Sigmoid colon (tissue), 7 donors: ENCODE data around the gene TOX3. TPM values are rescaled to one million over a fixed set of nuclear protein-coding genes. Genes with fewer than 3 reads are reported as not detected.

Experiments used
- DNase-seq: peaks from one replicate; pipeline ENCODE4 v3.0.0-alpha.2; 2019
- H3K27ac ChIP-seq, 4 donors: fragments of 200-600 bp; sonication (generic); one replicate each; pipeline ENCODE4 v1.5.1; 2016 to 2019; ENCODE audit warnings: mild to moderate bottlenecking in 1 of 4
- H3K27me3 ChIP-seq, 3 donors: fragments of 200-600 bp; sonication (generic); one replicate each; pipeline ENCODE4 v1.5.1; 2019; ENCODE audit warnings: mild to moderate bottlenecking in 1 of 3
- H3K36me3 ChIP-seq, 4 donors: fragments of 200-600 bp; sonication (generic); one replicate each; pipeline ENCODE4 v1.5.1; 2016 to 2019
- H3K4me1 ChIP-seq, 4 donors: fragments of 200-600 bp; sonication (generic); one replicate each; pipeline ENCODE4 v1.5.1; 2017 to 2019
- H3K4me3 ChIP-seq, 4 donors: fragments of 200-600 bp; sonication (generic); one replicate each; pipeline ENCODE4 v1.5.1; 2017 to 2019; ENCODE audit warnings: mild to moderate bottlenecking in 2 of 4, moderate library complexity in 1 of 4
- H3K9me3 ChIP-seq, 4 donors: fragments of 200-600 bp in 3 of 4; sonication (generic) in 3 of 4; one replicate each; pipeline versions ENCODE4 v1.5.1 to v1.6.1; 2013 to 2019
- EP300 ChIP-seq, 4 donors: sonication (generic); formaldehyde crosslinking; IDR thresholded peaks; one replicate each; pipeline ENCODE4 v1.6.1; 2017; ENCODE audit warnings: antibody characterized with exemption in 4 of 4
- POLR2A ChIP-seq, 2 donors: fragments of 450-650 bp; IDR thresholded peaks; one replicate each; pipeline ENCODE4 v1.6.1; 2016; ENCODE audit warnings: antibody characterized with exemption in 2 of 2, mild to moderate bottlenecking in 2 of 2, moderate library complexity in 2 of 2
- POLR2AphosphoS5 ChIP-seq, 4 donors: sonication (generic); formaldehyde crosslinking; IDR thresholded peaks; one replicate each; pipeline ENCODE4 v1.6.1; 2017; ENCODE audit warnings: antibody characterized with exemption in 4 of 4
- WGBS, 2 donors: extraction: QIAGEN DNeasy Blood & Tissue Kit; methylation state at CpG; one replicate each; pipeline ENCODE4 v1.1.7; 2013; 5-methylcytosine and 5-hydroxymethylcytosine counted together
- intact Hi-C: fragments of 100-400 bp; cut with DNase I; formaldehyde crosslinking; loops from one replicate; pipeline ENCODE4 v1.15.1; 2023
- polyA plus RNA-seq, 3 donors: library from polyadenylated mRNA; stranded (reverse); fragments of 200-250 nt; gene quantifications; one replicate each; pipeline ENCODE4 v1.2.3, GENCODE V29; 2013
- total RNA-seq, 4 donors: library from RNA; depleted of rRNA; stranded (reverse); fragments of >200 nt; gene quantifications; one replicate each; pipeline ENCODE4 v1.1.0, GENCODE V29; 2016
- TF ChIP-seq, protein P1 (sequence below), 4 experiments: fragments of 450-650 bp in 3 of 4; fragments of 200-600 bp in 1 of 4; IDR thresholded peaks; one replicate each; pipeline ENCODE4 v1.5.1; 2016 to 2019; ENCODE audit warnings: antibody characterized with exemption in 4 of 4, mild to moderate bottlenecking in 3 of 4, moderate library complexity in 2 of 4
- donor health status: healthy with polysubstance abuse.
- donor health status: Bipolar disorder and iron deficiency.
- donor health status: healthy.

Gene TOX3
- total and polyA plus RNA-seq, 7 donors = 0.28 to 18.0 (median 7.1) TPM; not detected in 1

DNA sequence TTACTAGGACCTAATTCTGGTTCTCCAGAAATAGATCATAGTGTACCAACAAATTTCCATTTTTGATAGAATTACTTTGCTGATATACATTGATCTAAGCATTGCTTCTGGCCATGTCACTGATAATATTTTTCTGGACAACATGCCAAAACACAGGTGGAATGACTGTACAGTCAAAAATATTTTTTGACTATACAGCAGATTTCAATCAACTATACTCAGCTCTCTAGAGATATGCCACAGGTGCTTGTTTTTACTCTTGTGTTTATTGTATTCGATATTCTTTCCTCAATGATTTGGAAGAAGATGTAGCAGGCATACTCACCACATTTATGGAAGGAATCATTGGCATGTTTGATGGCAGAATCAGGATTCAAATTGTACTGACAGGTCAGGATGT is 21.6 kb upstream of the TOX3 start:
- DNase-seq = no peak
- Histone ChIP-seq H3K27me3 (no peaks in the 10 kb centered on the region), H3K27ac (no peak overlapping the region), H3K36me3 (no peaks in the 10 kb centered on the region), H3K4me1 (no peaks in the 10 kb centered on the region), H3K4me3 (no peak overlapping the region), H3K9me3 (peaks cover 0 to 3% (median 0%) of the 10 kb centered on the region in 4 donors)
- WGBS, 2 donors = 88 to 94% methylated on average over 1 of the region's 1 CpG
- intact Hi-C loops = no loop called here
- TF ChIP-seq POLR2AphosphoS5 (IDR thresholded peaks at IDR 0.05) (no peak), EP300 (IDR thresholded peaks at IDR 0.05) (no peak), POLR2A (IDR thresholded peaks at IDR 0.05) (no peak)
- TF ChIP-seq, protein P1, sequence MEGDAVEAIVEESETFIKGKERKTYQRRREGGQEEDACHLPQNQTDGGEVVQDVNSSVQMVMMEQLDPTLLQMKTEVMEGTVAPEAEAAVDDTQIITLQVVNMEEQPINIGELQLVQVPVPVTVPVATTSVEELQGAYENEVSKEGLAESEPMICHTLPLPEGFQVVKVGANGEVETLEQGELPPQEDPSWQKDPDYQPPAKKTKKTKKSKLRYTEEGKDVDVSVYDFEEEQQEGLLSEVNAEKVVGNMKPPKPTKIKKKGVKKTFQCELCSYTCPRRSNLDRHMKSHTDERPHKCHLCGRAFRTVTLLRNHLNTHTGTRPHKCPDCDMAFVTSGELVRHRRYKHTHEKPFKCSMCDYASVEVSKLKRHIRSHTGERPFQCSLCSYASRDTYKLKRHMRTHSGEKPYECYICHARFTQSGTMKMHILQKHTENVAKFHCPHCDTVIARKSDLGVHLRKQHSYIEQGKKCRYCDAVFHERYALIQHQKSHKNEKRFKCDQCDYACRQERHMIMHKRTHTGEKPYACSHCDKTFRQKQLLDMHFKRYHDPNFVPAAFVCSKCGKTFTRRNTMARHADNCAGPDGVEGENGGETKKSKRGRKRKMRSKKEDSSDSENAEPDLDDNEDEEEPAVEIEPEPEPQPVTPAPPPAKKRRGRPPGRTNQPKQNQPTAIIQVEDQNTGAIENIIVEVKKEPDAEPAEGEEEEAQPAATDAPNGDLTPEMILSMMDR (IDR thresholded peaks at IDR 0.05) = no peak

DNA sequence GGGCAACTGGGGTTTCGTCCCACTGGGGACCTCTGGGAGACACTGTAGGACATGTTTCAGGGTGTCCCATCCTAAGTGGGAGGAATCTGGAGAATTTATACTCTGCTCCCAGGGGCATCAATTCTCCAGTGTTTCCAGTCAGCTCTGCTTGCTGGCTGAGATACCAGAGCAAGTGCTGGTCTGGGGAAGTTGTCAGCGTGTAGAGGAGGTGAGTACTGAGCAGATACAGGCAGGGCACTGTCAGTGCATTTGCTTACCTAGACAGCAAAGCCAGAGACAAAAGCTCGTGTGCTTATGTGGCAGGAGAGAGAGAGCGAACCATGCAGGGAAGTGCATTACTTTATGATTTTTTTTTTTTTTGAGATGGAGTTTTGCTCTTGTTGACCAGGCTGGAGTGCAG is 20.2 kb upstream of the TOX3 start:
- peaks cover 0 to 3% (median 0%) of the 10 kb centered on the region in 4 donors for H3K9me3 ChIP-seq
- DNase-seq = no peak
- no peaks in the 10 kb centered on the region for H3K36me3 ChIP-seq
- TF ChIP-seq POLR2A (IDR thresholded peaks at IDR 0.05) = no peak
- TF ChIP-seq, protein P1 (IDR thresholded peaks at IDR 0.05) = no peak
- no peak for TF ChIP-seq POLR2AphosphoS5 (IDR thresholded peaks at IDR 0.05)
- TF ChIP-seq EP300 (IDR thresholded peaks at IDR 0.05) = no peak
- WGBS, 2 donors = 84 to 90% methylated on average over 4 of the region's 4 CpGs
- H3K27me3 ChIP-seq = no peaks in the 10 kb centered on the region
- H3K27ac ChIP-seq = no peak overlapping the region
- no peak overlapping the region for H3K4me3 ChIP-seq
- no peaks in the 10 kb centered on the region for H3K4me1 ChIP-seq
- intact Hi-C loops = no loop called here

DNA sequence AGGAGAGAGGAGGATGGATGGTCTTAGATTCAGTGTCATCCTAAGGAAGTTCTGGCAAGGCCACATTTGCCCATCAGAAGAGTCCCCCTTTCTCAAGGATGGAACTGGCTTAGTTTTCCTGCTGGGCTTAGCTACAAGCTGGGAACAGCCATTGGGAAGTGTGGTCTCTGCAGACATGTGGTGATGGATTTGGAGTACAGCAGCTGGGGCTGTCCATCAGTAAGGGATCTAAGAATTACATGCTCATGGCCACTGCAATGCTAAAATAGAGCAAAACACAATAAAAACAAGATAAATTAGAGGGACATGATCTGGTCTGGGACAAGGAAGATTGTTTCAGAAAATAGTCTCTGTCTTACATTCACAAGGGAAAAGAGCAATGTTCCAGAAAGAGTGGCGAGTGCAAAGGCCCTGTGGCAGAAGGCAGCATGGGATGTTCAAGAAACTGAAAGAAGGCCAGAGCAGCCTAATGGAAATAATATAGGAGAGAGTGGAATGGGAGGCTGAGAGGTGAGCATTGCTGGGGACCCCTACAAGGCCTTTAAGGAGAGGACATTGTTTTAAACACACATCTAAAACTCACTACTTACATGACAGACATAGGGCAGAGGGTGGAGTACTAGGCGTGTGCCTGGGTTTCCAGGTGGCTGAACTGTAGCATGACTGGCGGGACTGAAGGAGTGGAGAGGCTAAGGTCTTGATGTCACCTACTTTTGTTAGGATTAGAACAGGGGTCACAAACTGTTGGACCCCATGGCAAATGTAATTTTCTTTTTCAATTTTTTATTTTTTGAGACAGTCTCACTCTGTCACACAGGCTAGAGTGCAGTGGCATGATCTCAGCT is 17.0 kb upstream of the TOX3 start:
- Histone ChIP-seq H3K9me3 (no peaks in the 10 kb centered on the region), H3K4me1 (no peaks in the 10 kb centered on the region), H3K36me3 (no peaks in the 10 kb centered on the region), H3K4me3 (no peak overlapping the region), H3K27ac (no peak overlapping the region), H3K27me3 (no peaks in the 10 kb centered on the region)
- DNase-seq = no peak
- intact Hi-C loops = no loop called here
- WGBS, 2 donors = 48 to 80% methylated on average over 3 of the region's 3 CpGs
- TF ChIP-seq POLR2A (IDR thresholded peaks at IDR 0.05) = no peak
- TF ChIP-seq POLR2AphosphoS5 (IDR thresholded peaks at IDR 0.05) = no peak
- TF ChIP-seq, protein P1 (IDR thresholded peaks at IDR 0.05) = no peak
- no peak for TF ChIP-seq EP300 (IDR thresholded peaks at IDR 0.05)

DNA sequence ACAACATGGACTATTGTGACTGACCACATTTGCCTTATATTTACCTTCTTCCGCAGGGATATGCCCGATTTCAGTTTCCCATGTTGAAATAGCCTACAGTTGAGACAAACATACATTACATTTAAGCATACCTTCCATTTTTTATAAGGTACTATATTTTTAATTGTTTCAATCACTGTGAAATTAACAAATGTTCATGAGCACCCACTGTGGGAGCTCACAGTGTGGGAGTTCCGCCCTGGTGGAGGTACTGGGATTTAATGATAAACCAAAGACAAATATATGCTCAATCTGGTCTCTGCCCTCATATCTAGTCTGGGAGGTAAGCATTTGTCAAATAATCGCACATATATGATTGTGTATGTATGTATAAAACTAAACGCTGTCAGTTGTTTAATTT is 15.8 kb upstream of the TOX3 start:
- intact Hi-C loops = no loop called here
- no peaks in the 10 kb centered on the region for H3K4me1 ChIP-seq
- TF ChIP-seq, protein P1 (IDR thresholded peaks at IDR 0.05) = no peak
- no peak for TF ChIP-seq POLR2A (IDR thresholded peaks at IDR 0.05)
- TF ChIP-seq POLR2AphosphoS5 (IDR thresholded peaks at IDR 0.05) = no peak
- TF ChIP-seq EP300 (IDR thresholded peaks at IDR 0.05) = no peak
- H3K36me3 ChIP-seq = no peaks in the 10 kb centered on the region
- H3K27me3 ChIP-seq = no peaks in the 10 kb centered on the region
- no peak overlapping the region for H3K4me3 ChIP-seq
- no peaks in the 10 kb centered on the region for H3K9me3 ChIP-seq
- no peak overlapping the region for H3K27ac ChIP-seq
- no peak for DNase-seq
- WGBS, 2 donors = 17 to 69% methylated on average over 5 of the region's 5 CpGs
